Omental fat pad (tissue), 4 donors: ENCODE measurements around the gene FMNL3. TPM values are rescaled to one million over a fixed set of nuclear protein-coding genes. Genes with fewer than 3 reads are reported as not detected.

Experiments
- ATAC-seq: fragments of 150-250 bp; one replicate; pipeline ENCODE4 v1.9.1; 2016; ENCODE audit warnings: mild to moderate bottlenecking, moderate library complexity; ENCODE audit not compliant: low FRiP score
- DNase-seq: peaks from one replicate; pipeline ENCODE4 v3.0.0-alpha.2; 2019; ENCODE audit warnings: low spot score
- CTCF ChIP-seq, 3 donors: fragments of 450-650 bp; IDR thresholded peaks; one replicate each; pipeline ENCODE4 v1.5.1; 2016 to 2017; ENCODE audit warnings: antibody characterized with exemption in 3 of 3, mild to moderate bottlenecking in 3 of 3, moderate library complexity in 2 of 3
- total RNA-seq, 4 donors: library from RNA; depleted of rRNA; stranded (reverse); fragments of >200 nt; gene quantifications; one replicate each; pipeline ENCODE4 v1.1.0, GENCODE V29; 2016

FMNL3 gene
- total RNA-seq, 4 donors from 2014 or later = 5.7 to 28.8 (median 22.1) TPM

- no peak for DNase-seq
- TF ChIP-seq CTCF (IDR thresholded peaks at IDR 0.05) = no peak
- ATAC-seq = no peak
These were observed 575 bp upstream of the FMNL3 start for GRCh38 chr12:49707812-49708147.

- no peak for DNase-seq
- TF ChIP-seq CTCF (IDR thresholded peaks at IDR 0.05) = no peak
- peak; percentile 26 for ATAC-seq
These were observed 666 bp downstream of the FMNL3 start for GRCh38 chr12:49706351-49707127.

- ATAC-seq = no peak
- peak; percentile 26 for DNase-seq
These were observed 1.6 kb downstream of the FMNL3 start for GRCh38 chr12:49705479-49706134.

GRCh38 chr12:49703647-49704137 lies 3.5 kb downstream of the FMNL3 start:
- DNase-seq (no peak), ATAC-seq (no peak)

More at GRCh38 chr12:49705479-49706134, 1.6 kb downstream of the FMNL3 start:
- TF ChIP-seq CTCF (IDR thresholded peaks at IDR 0.05) = no peak

GRCh38 chr12:49702676-49703215 lies 4.5 kb downstream of the FMNL3 start:
- no peak for TF ChIP-seq CTCF (IDR thresholded peaks at IDR 0.05)
- DNase-seq = no peak
- ATAC-seq = no peak

More at GRCh38 chr12:49703647-49704137, 3.5 kb downstream of the FMNL3 start:
- no peak for TF ChIP-seq CTCF (IDR thresholded peaks at IDR 0.05)

GRCh38 chr12:49702009-49702408 lies 5.2 kb downstream of the FMNL3 start:
- TF ChIP-seq CTCF (IDR thresholded peaks at IDR 0.05) = no peak
- DNase-seq (no peak), ATAC-seq (no peak)
